SU-DHL-6 (cell line): ENCODE measurements around the gene LDLRAD3.

ENCODE experiments used
- H2AFZ ChIP-seq: fragments of 200-600 bp; sonication (generic); 2 replicates; pipeline ENCODE4 v1.6.1; 2014; ENCODE audit warnings: low read depth, mild to moderate bottlenecking, moderate library complexity, mixed read lengths, antibody characterized with exemption, low read length; ENCODE audit not compliant: severe bottlenecking
- H3F3A ChIP-seq: fragments of 200-600 bp; shearing (Covaris generic); 2 replicates; pipeline ENCODE4 v1.6.0; 2016; ENCODE audit warnings: antibody characterized with exemption, mild to moderate bottlenecking; ENCODE audit not compliant: insufficient read depth
- H3K27ac ChIP-seq: fragments of 200-600 bp; sonication (generic); 2 replicates; pipeline ENCODE4 v1.5.1; 2016; ENCODE audit warnings: low read depth, mild to moderate bottlenecking, low read length, moderate library complexity, mixed read lengths
- H3K27me3 ChIP-seq: fragments of 200-600 bp; sonication (generic), shearing (Covaris generic); 2 replicates; pipeline ENCODE4 v1.6.0; 2014; ENCODE audit warnings: mild to moderate bottlenecking, low read length
- H3K36me3 ChIP-seq: fragments of 200-600 bp; sonication (generic); 2 replicates; pipeline ENCODE4 v1.6.1; 2014; ENCODE audit warnings: mild to moderate bottlenecking, low read length, mixed read lengths
- H3K4me2 ChIP-seq: fragments of 300-600, 200-600 bp; shearing (Covaris generic), sonication (generic); 2 replicates; pipeline ENCODE4 v1.6.0; 2014; ENCODE audit warnings: low read length, low read depth, mild to moderate bottlenecking; ENCODE audit not compliant: poor library complexity, severe bottlenecking
- H3K4me3 ChIP-seq: fragments of 200-600 bp; sonication (generic); 2 replicates; pipeline ENCODE4 v1.5.1; 2014; ENCODE audit warnings: antibody characterized with exemption, low read length, mild to moderate bottlenecking, mixed read lengths; ENCODE audit not compliant: insufficient read depth, poor library complexity, severe bottlenecking
- H3K79me2 ChIP-seq: fragments of 200-600 bp; sonication (generic); 2 replicates; pipeline ENCODE4 v1.6.1; 2014; ENCODE audit warnings: mild to moderate bottlenecking, low read length, moderate library complexity; ENCODE audit not compliant: insufficient read depth
- H3K9ac ChIP-seq: fragments of 200-600 bp; sonication (generic); 2 replicates; pipeline ENCODE4 v1.7.0; 2014; ENCODE audit warnings: mild to moderate bottlenecking, low read length
- H3K9me2 ChIP-seq: fragments of 200-600 bp; sonication (generic); replicated peaks from 2 replicates; pipeline ENCODE4 v1.6.1; 2014; ENCODE audit warnings: low read length; ENCODE audit not compliant: insufficient read depth
- H3K9me3 ChIP-seq: fragments of 200-600 bp; sonication (generic); 2 replicates; pipeline ENCODE4 v1.6.1; 2014; ENCODE audit warnings: low read length, mixed read lengths; ENCODE audit not compliant: insufficient read depth
- H4K20me1 ChIP-seq: fragments of 200-600 bp; sonication (generic); 2 replicates; pipeline ENCODE4 v1.6.1; 2014; ENCODE audit warnings: low read depth, mild to moderate bottlenecking, antibody characterized with exemption, low read length, moderate library complexity, mixed read lengths
- CTCF ChIP-seq: fragments of 200-600 bp; sonication (generic); IDR thresholded peaks from one replicate; pipeline ENCODE4 v1.5.1; 2017; ENCODE audit warnings: antibody characterized with exemption, mild to moderate bottlenecking, low read length, moderate library complexity; ENCODE audit not compliant: insufficient read depth, poor library complexity, severe bottlenecking
- EZH2phosphoT487 ChIP-seq: fragments of 200-600 bp; sonication (generic), shearing (Covaris generic); conservative IDR thresholded peaks from 2 replicates; pipeline ENCODE4 v1.6.1; 2018; ENCODE audit warnings: mild to moderate bottlenecking, antibody characterized with exemption, low read length, moderate library complexity, mixed read lengths

LDLRAD3 gene

GRCh38 chr11:36228689-36229088 is 284.8 kb downstream of the LDLRAD3 start:
- Histone ChIP-seq H3K9me3 (no peaks in the 10 kb centered on the region), H3K9me2 (no peaks in the 10 kb centered on the region), H3K27ac (no peak overlapping the region), H4K20me1 (no peaks in the 10 kb centered on the region), H3K9ac (no peak overlapping the region), H3F3A (no peaks in the 10 kb centered on the region), H3K4me2 (no peak overlapping the region), H3K27me3 (no peaks in the 10 kb centered on the region), H3K79me2 (no peaks in the 10 kb centered on the region), H3K4me3 (no peak overlapping the region), H3K36me3 (no peaks in the 10 kb centered on the region), H2AFZ (no peak overlapping the region)
- TF ChIP-seq CTCF (no peak), EZH2phosphoT487 (no peak)

- H3K36me3 ChIP-seq, result no peaks in the 10 kb centered on the region
- H3K9me2 ChIP-seq, result no peaks in the 10 kb centered on the region
- H3F3A ChIP-seq, result no peaks in the 10 kb centered on the region
- H3K79me2 ChIP-seq, result no peaks in the 10 kb centered on the region
- H3K27ac ChIP-seq, result no peak overlapping the region
- H3K4me3 ChIP-seq, result no peak overlapping the region
- no peak overlapping the region for H3K9ac ChIP-seq
- H3K27me3 ChIP-seq, result no peaks in the 10 kb centered on the region
- no peaks in the 10 kb centered on the region for H3K9me3 ChIP-seq
- no peaks in the 10 kb centered on the region for H4K20me1 ChIP-seq
- TF ChIP-seq CTCF (no peak), EZH2phosphoT487 (no peak)
- H3K4me2 ChIP-seq, result no peak overlapping the region
- H2AFZ ChIP-seq, result no peak overlapping the region
These were observed 285.3 kb downstream of the LDLRAD3 start for GRCh38 chr11:36229091-36229705.

GRCh38 chr11:36230779-36231699 is 287.2 kb downstream of the LDLRAD3 start:
- Histone ChIP-seq H3K79me2 (no peaks in the 10 kb centered on the region), H3K9me3 (no peaks in the 10 kb centered on the region), H3K27me3 (no peaks in the 10 kb centered on the region), H3F3A (no peaks in the 10 kb centered on the region), H3K4me3 (no peak overlapping the region), H3K4me2 (no peak overlapping the region), H3K27ac (no peak overlapping the region), H2AFZ (no peak overlapping the region), H4K20me1 (no peaks in the 10 kb centered on the region), H3K36me3 (no peaks in the 10 kb centered on the region), H3K9me2 (no peaks in the 10 kb centered on the region; the same call in 1 of the 2 replicates), H3K9ac (no peak overlapping the region)
- TF ChIP-seq CTCF (no peak), EZH2phosphoT487 (no peak)
